NCI-H2107 treated with DMSO at 0.1 percent for 48 hours (cell line): ENCODE measurements around the gene ITPRID1.
"Not testable (repeated sequence)": the region's sequence is repeated elsewhere in the genome, so short reads cannot be mapped to it uniquely, and the experiment has no call there.

Experiments used
- DNase-seq: peaks from one replicate; lab custom pipeline; 2025; ENCODE audit not compliant: unreplicated experiment; lab: John Stamatoyannopoulos, UW

ITPRID1 gene

GRCh38 chr7:31516680-31517502 lies 3.0 kb downstream of the ITPRID1 start:
- DNase-seq: no peak

DNA sequence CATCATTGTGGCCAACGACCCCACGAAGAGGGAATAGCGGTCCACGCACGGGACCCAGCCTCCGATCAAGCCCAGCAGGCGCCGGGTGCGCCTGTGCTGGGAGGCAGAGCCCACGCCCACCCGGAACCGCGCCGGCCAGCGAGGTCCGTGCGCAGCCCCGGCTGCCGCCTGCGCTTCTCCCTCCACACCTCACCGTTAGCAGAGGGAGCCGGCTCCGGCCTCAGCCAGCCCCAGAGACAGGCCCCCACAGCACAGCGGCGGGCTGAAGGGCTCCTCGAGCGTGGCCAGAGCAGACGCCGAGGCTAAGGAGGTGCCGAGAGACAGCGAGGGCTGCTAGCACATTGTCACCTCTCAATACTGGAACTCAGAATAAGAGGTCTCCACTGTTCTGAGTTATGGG lies 3.6 kb downstream of the ITPRID1 start:
- DNase-seq: no peak

GRCh38 chr7:31518766-31519165 lies 4.9 kb downstream of the ITPRID1 start:
- no peak for DNase-seq

DNA sequence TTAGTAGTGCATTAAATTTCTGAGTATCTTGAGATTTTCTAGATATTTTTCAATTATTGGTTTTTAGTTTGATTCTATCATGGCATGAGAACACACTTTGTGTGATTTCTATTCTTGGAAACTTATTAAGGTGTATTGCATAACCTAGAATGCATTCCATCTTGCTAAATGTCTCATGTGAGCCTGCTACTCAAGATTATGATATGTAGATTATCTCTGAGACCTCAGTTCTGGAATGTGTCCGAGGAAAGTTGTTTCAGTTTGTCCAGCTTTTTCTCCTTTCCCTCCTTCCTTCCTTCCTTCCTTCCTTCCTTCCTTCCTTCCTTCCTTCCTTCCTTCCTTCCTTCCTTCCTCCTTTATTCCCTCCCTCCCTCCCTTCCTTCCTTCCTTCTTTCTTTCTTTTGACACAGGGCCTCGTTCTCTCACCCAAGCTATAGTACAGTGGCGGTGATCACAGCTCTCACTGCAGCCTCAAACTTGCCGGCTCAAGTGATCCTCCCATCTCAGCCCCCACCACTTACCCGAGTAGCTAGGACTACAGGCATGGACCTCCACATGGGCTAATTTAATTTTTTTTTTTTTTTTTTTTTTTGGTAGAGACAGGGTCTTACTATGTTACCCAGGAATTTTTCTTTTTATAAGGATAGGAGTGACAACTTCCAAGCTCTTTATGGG lies 7.6 kb downstream of the ITPRID1 start:
- no peak for DNase-seq

DNA sequence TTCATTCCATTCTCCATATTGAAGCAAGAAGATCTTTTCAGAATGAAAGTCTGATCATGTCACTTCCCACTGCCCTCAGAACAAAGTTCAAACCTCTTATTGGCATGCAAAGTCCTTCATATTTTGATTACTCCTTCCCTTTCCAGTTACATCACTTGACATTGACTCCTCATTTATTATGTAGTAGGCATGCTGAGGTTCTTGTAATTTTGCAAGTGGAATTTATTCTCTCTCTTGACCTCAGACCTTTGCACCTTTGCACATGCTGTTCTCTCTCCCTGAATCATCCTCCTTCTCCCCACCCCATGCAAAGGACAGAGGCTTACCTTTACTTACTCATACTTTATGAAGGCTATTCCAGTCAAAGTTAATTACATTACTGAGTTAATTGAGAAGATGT lies 13.0 kb downstream of the ITPRID1 start:
- no peak for DNase-seq

DNA sequence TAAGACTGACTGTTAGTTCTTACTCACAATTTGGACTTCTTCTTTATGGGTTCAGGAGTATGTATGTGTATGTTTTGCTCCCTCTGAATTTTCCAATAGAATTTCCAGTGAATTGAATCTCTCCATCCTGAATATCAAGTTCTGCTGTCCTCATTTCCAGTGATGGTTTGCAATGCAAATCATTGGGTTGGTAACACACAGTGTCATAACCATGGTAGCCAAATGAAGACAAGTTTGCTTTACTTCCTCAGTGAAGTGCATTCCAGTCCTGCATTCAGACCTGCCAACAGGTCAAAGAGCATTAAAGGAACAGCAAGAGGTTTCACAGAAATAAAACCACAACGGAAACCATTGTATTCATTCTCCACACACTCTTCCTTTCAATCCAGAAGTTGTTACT lies 15.2 kb downstream of the ITPRID1 start:
- no peak for DNase-seq

DNA sequence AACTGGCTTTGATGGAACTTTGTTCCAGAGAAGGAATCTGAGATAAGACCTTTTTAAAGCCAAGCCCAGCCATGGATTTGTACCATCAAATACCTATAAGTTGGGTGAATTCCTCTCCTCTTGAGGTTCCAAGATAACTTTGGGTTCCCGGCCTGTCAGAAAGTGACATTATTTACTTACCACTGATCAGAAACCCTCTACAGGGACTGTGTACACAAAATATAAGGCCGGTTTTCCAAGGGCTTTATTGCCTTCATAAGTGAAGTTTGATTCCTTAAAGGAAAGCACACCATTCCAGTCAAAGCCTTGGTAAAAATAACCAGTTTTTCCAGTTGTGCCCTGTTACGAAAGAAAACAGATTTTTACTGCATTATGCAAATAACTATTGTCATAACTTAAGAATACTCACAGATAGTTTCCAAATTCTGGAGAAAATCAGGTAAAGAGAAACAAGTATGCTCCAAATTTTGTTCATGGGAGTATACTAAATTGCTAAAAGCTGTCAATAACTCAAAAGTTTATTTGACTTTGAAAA lies 26.8 kb downstream of the ITPRID1 start:
- not testable (repeated sequence) for DNase-seq

DNA sequence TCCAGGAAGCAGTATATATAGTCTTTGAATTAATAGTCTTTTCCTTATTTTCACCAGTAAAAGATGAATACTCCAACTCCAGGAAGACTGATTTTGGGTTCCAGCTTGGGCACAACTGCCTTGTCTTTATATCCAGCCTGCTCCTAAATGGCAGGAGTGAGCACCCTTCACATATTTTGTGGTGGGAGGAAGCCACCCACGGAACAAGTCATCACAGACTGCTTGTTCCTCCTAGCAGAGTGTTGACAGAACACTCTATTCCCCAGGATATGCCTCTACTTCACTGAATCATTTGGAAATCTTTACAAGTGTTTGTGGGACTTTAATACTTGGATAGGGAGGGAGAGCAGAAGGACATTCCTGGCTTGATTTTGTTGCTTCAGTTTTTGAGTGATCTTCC lies 31.7 kb downstream of the ITPRID1 start:
- DNase-seq: no peak

DNA sequence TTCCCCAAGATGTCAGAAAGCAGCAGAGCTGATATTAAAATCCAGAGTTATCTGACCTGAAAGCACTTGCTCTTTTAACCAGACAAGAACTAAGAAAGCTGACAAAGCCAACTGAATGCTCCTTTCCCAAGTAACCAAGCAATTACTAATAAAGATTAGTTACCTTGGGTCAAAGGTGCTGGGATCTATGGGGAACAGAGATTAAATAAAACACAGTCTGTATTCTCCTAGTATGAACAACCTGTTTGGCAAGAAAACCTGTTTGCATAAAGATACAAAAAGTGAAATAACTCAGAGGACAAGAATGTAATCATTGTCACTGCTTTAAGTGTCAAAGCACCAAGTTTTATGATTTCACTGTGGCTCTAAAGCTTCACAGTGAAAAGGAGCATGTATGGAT lies 35.7 kb downstream of the ITPRID1 start:
- DNase-seq: no peak

- DNase-seq: no peak
Measured at GRCh38 chr7:31550432-31550831, 36.5 kb downstream of the ITPRID1 start.

GRCh38 chr7:31553661-31554081 lies 39.8 kb downstream of the ITPRID1 start:
- peak; percentile 56 for DNase-seq

DNA sequence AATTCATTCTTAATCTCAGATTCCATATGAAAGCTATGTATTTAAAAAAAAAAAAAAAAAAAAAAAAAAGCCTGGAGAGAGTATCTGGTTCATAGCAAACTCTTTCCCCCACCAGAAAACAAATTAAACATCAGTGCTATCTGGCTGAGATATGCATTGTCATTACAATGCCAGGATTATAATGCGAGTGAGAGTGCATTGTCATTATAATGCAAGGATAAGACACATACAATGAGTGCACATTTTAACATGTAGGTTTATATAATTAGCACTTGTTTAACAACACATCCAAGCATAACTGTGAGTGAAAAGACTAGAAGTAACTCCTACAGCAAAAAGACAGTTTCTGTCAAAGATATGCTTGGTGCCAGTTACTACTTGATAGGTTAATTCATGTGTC lies 48.1 kb downstream of the ITPRID1 start:
- DNase-seq: no peak

- DNase-seq: no peak
Measured at GRCh38 chr7:31563522-31563921, 49.6 kb downstream of the ITPRID1 start.

DNA sequence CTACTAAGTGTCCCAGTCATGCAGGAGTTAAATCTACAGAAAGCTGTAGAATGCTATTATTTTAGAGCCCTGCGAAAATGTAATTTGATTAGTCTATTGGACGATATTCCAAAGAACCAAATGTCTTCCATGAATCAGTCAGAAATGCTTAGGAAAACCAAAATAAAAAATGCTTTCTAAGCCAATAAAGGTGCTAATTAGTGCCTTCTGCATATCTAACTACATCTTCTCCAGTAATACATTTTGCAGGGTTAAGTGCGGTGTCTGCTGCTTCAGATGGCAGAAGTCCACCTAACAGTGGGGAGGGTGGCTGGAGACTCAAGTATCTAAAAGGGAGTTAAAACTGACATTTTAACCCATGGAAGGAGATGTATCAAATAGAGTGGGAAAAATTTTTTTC lies 50.1 kb downstream of the ITPRID1 start:
- no peak for DNase-seq

GRCh38 chr7:31564661-31565060 lies 50.8 kb downstream of the ITPRID1 start:
- no peak for DNase-seq

DNA sequence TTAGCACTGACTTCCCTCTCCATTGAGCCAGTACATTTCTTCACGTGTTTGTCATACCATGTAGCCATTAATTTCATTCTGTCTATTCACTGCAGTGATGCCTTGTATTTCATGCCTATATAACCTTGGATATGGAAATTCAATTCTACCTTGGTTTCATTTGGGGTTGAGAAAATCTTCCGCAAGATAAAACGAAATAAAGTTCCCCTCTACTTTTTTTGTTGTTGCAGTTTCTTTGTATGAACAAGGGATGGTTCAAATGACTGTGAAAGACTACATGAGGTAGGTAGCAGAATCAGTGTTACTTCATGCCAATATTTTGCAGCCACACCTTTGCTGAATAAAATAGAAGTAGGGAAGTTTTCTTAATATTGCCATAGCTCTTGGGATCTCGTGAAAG lies 55.6 kb downstream of the ITPRID1 start:
- no peak for DNase-seq

- DNase-seq: no peak
Measured at GRCh38 chr7:31583526-31583925, 69.6 kb downstream of the ITPRID1 start.

GRCh38 chr7:31583942-31584341 lies 70.1 kb downstream of the ITPRID1 start:
- DNase-seq: no peak

DNA sequence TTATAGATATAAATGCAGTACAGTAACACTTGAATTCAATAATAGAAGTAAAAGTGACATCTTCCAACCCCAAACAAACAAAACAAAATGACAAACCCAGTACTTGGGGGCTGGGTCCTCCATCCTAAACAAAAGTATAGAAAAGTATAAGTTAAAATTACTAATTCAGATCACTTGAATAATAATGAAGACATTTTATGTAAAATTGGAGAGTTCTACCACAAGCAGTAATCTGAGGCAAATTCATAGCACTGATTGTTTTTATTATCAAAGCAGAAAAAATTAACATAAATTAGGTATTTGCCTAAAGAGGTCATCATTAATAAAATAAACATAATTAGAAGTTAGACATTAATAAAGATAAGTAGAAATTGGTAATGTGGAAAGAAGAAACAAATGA lies 81.5 kb downstream of the ITPRID1 start:
- DNase-seq: no peak

DNA sequence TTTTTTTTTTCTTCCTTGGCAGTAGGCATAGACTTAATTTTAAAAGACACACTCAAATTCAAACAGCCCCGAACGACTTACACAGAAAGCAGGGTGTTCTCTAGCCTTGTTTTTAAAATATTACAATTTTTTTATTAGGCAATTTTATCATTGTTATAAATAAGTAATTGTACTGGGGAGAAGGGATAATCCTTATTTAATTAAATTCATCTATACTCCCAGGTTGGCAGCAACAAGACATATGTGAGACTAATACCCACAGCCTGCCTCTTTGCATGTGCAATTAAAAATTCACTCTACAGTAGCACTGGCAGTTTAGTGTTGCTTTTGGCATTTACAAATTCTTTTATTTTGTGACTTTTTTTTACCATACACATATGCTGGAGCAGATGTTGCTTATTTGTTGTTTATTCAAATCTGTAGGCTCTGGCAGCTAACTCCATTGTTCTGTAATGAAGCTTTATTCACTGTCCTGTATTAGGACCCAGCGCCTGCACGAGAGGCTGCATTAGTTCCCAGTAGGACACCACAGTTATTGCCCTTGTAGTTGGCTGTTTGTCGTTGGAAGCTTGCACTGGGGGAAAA lies 88.2 kb downstream of the ITPRID1 start:
- no peak for DNase-seq

DNA sequence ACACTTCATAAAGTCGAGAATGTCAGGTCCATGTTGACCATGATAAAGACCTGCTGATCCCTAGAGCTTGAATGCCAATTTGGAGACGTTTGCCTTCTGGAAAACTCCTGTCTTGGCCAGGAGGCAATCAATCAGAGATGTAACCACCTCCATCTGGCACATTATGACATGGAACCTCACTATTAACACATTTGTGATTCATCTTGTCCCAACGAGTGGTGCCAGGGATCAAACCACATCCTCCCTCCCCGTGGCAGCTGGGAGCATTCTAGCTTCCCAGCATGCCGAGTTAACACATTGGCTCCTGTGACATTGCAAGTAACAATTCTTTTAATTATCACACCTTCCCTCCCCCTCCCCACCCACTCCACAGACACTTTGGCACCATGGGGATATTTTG lies 89.2 kb downstream of the ITPRID1 start:
- DNase-seq: no peak

DNA sequence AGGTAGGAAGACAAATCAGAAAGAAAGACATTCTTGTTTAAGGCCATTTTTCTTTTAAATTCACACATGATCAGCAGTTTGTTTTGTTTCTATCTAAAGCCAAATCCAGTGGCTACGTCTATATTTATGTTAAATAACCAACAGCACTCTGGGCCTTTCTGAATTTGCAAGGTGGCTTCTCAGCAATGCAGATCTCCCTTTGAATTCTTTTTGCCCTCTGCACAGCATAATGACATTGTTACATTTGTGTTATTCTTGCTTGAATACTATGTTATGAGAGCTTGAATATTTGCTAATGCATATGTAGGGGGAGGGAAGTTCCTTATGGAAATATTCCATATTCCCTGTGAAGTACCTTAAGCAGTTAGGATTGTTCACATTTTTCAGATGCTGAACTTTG lies 99.7 kb downstream of the ITPRID1 start:
- no peak for DNase-seq
